ENCODE data around the gene PRG3.
"Not testable (repeated sequence)": the region's sequence is repeated elsewhere in the genome, so short reads cannot be mapped to it uniquely, and the experiment has no call there.

Gene PRG3

GRCh38 chr11:57338142-57338541 is 42.8 kb downstream of the PRG3 start, which contains the start of gene P2RX3:
P2RX3 (plus strand) TSS chr11:57338352; CDS start chr11:57338551, 199 bp downstream.
- DNase-seq (ENCODE audit: low read depth in 2 of 2): no peak

GRCh38 chr11:57336856-57337255 is 44.1 kb downstream of the PRG3 start:
- not testable (repeated sequence) for DNase-seq (ENCODE audit: low read depth in 2 of 2)

- DNase-seq (ENCODE audit: low read depth in 2 of 2): no peak
Measured at GRCh38 chr11:57336111-57336666, 44.8 kb downstream of the PRG3 start.

GRCh38 chr11:57335343-57336110 is 45.4 kb downstream of the PRG3 start, which contains the start of gene SSRP1:
SSRP1 (minus strand) TSS chr11:57335892; CDS start chr11:57335121, 771 bp downstream.
- peak; percentile 75 to 80 for DNase-seq (ENCODE audit: low read depth in 2 of 2)

- DNase-seq (ENCODE audit: low read depth in 2 of 2): no peak
Measured at GRCh38 chr11:57335023-57335342, 46.0 kb downstream of the PRG3 start.

GRCh38 chr11:57332694-57333440 is 48.1 kb downstream of the PRG3 start:
- no peak for DNase-seq (ENCODE audit: low read depth in 2 of 2)

GRCh38 chr11:57331720-57332119 is 49.2 kb downstream of the PRG3 start:
- DNase-seq (ENCODE audit: low read depth in 2 of 2): no peak

- no peak for DNase-seq (ENCODE audit: low read depth in 2 of 2)
Measured at GRCh38 chr11:57330029-57330428, 50.9 kb downstream of the PRG3 start.

GRCh38 chr11:57327721-57328120 is 53.2 kb downstream of the PRG3 start:
- DNase-seq (ENCODE audit: low read depth in 2 of 2): no peak
